Measurements from ENCODE around the gene AKAP10.
"Not testable (repeated sequence)": the region's sequence is repeated elsewhere in the genome, so short reads cannot be mapped to it uniquely, and the experiment has no call there.

The AKAP10 gene

DNA sequence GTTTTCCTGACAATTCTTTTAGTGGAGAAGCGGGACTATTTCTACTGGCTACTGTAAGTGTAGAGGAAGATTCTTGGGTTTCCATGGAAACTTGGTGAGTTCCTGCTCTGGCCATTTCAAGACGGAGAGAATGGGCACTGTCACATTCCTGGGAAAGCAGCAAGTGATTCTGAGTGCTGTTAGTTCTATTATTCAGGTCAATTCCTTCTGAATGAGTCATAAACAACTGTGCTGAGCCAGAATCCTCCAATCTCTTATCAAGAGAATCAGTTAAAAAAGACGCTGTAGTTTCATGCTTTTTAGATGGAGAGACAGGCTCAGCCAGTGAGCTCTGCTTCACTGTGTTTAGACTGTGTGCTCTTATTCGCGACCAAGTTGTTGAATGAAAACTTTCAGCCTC, 19.6 kb downstream of the AKAP10 start:
- Mint-ChIP-seq H3K9me3 (peaks cover 7% of the 10 kb centered on the region), H3K4me1 (no peaks in the 10 kb centered on the region), H3K36me3 (ENCODE audit: low read depth) (peaks cover 65% of the 10 kb centered on the region), H3K27ac (peak overlapping the region; percentile 12 to 43 (median 29)), H3K27me3 (ENCODE audit: low read depth) (no peaks in the 10 kb centered on the region), H3K4me3 (no peak overlapping the region)
- TF ChIP-seq, protein P1, sequence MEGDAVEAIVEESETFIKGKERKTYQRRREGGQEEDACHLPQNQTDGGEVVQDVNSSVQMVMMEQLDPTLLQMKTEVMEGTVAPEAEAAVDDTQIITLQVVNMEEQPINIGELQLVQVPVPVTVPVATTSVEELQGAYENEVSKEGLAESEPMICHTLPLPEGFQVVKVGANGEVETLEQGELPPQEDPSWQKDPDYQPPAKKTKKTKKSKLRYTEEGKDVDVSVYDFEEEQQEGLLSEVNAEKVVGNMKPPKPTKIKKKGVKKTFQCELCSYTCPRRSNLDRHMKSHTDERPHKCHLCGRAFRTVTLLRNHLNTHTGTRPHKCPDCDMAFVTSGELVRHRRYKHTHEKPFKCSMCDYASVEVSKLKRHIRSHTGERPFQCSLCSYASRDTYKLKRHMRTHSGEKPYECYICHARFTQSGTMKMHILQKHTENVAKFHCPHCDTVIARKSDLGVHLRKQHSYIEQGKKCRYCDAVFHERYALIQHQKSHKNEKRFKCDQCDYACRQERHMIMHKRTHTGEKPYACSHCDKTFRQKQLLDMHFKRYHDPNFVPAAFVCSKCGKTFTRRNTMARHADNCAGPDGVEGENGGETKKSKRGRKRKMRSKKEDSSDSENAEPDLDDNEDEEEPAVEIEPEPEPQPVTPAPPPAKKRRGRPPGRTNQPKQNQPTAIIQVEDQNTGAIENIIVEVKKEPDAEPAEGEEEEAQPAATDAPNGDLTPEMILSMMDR (IDR thresholded peaks at IDR 0.05; ENCODE audit: unreplicated experiment in 3 of 3), result no peak

DNA sequence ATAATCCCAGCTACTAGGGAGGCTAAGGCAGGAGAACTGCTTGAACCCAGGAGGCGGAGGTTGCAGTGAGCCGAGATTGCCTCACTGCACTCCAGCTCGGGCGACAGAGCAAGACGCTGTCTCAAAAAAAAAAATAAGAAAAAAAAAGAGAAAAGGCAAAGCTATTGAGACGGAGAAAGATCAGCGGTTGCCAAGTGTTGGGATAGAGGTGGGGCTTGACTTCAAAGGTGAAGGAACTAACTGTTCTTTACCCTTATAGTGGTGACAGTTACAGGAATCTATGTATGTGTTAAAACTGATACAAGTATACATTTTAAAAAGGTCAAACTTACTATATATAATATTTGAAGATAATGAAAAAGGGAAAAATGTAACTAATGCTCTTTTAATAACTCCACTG, 22.5 kb downstream of the AKAP10 start:
- Mint-ChIP-seq H3K9me3 (peaks cover 11% of the 10 kb centered on the region), H3K4me1 (no peaks in the 10 kb centered on the region), H3K27me3 (ENCODE audit: low read depth) (no peaks in the 10 kb centered on the region), H3K27ac (no peak overlapping the region), H3K4me3 (no peak overlapping the region), H3K36me3 (ENCODE audit: low read depth) (peaks cover 71% of the 10 kb centered on the region)
- TF ChIP-seq, protein P1 (IDR thresholded peaks at IDR 0.05; ENCODE audit: unreplicated experiment in 3 of 3), result no peak

DNA sequence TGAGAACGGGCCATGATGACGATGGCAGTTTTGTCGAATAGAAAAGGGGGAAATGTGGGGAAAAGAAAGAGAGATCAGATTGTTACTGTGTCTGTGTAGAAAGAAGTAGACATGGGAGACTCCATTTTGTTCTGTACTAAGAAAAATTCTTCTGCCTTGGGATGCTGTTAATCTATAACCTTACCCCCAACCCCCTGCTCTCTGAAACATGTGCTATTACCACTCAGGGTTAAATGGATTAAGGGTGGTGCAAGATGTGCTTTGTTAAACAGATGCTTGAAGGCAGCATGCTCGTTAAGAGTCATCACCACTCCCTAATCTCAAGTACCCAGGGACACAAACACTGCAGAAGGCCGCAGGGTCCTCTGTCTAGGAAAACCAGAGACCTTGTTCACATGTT, 26.2 kb downstream of the AKAP10 start:
- H3K4me1 Mint-ChIP-seq, result peaks cover 10% of the 10 kb centered on the region
- H3K27ac Mint-ChIP-seq; H3K4me3 Mint-ChIP-seq; H3K27me3 Mint-ChIP-seq (ENCODE audit: low read depth): not testable (repeated sequence)
- peaks cover 15% of the 10 kb centered on the region for H3K9me3 Mint-ChIP-seq
- H3K36me3 Mint-ChIP-seq (ENCODE audit: low read depth), result peaks cover 73% of the 10 kb centered on the region

DNA sequence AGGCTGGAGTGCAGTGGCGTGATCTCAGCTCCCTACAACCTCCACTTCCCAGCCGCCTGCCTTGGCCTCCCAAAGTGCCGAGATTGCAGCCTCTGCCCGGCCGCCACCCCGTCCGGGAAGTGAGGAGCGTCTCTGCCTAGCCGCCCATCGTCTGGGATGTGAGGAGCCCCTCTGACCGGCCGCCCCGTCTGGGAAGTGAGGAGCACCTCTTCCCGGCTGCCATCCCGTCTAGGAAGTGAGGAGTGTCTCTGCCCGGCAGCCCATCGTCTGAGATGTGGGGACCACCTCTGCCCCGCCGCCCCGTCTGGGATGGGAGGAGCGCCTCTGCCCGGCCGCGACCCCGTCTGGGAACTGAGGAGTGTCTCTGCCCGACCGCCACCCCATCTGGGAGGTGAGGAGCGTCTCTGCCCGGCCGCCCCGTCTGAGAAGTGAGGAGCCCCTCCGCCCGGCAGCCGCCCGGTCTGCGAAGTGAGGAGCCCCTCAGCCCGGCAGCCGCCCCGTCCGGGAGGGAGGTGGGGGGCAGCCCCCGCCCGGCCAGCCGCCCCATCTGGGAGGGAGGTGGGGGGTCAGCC, 26.9 kb downstream of the AKAP10 start:
- Mint-ChIP-seq H3K4me1 (peaks cover 10% of the 10 kb centered on the region), H3K9me3 (peaks cover 15% of the 10 kb centered on the region), H3K36me3 (ENCODE audit: low read depth) (peaks cover 66% of the 10 kb centered on the region)
- not testable (repeated sequence) for H3K27me3 Mint-ChIP-seq (ENCODE audit: low read depth); H3K4me3 Mint-ChIP-seq; H3K27ac Mint-ChIP-seq

DNA sequence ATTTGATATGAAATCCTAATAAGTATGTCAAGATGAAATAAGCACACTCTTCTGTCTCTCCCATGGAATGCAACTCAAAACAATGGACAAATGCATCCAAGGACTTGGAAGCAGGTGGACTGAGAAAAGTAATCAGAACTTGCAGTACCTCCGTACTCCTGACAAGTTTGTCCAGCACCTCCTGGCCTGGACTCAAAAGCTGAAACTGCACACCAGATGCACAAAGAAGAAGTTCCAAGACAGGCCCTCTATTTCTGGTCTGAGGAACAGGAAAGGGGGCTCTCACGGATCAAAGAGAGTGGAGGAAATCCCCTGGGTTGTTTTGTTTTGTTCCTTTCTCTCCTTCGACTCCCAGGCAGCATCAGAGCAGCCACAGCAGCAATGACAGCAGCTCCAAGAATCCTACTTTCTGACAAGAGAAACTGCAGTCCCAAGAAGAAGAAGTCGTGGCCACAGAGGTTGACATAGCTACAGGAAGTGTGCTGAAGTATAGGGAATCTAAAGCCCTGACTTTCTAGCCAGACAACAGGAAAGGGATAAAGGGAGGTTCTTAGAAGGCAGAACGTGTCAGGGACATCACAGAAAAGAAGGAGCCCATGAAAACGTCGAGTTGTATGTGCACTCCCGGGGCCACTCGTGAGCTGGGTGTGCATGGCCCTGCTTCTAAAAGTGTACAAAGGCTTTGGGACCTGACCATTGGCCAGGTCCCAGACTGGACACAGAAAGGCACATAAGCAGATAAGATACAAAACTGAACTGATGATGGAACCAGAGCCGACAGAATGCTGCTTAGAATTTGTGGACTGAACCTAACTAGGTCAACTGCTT, 29.3 kb downstream of the AKAP10 start:
- Mint-ChIP-seq H3K36me3 (ENCODE audit: low read depth) (peaks cover 64% of the 10 kb centered on the region), H3K27ac (peak overlapping the region; percentile 3 to 55 (median 16)), H3K4me3 (no peak overlapping the region), H3K4me1 (peaks cover 10% of the 10 kb centered on the region), H3K9me3 (peaks cover 10% of the 10 kb centered on the region), H3K27me3 (ENCODE audit: low read depth) (no peaks in the 10 kb centered on the region)
- TF ChIP-seq, protein P1 (IDR thresholded peaks at IDR 0.05; ENCODE audit: unreplicated experiment in 3 of 3), result no peak

DNA sequence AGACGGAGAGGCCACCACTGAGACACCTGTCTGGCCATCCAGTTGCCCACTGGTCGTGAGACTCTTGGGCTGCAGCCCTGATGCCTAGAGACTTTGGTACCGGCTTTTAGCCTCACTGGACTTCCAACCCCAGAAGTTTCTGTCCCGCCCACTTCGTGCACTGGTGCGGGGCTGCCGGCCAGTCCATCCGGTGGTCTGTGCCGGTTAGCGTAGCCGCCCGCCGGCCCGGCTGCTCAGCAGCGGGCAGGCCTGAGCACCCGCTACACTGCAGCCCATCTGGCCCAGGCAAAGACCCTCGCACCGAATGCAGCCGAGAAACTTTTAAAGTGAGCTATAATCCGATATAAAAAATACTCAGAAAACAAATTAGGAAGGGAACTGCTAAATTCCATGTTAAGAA, 30.7 kb downstream of the AKAP10 start:
- Mint-ChIP-seq H3K27me3 (ENCODE audit: low read depth) (no peaks in the 10 kb centered on the region), H3K4me3 (no peak overlapping the region), H3K9me3 (peaks cover 4% of the 10 kb centered on the region), H3K27ac (no peak overlapping the region), H3K36me3 (ENCODE audit: low read depth) (peaks cover 55% of the 10 kb centered on the region), H3K4me1 (peaks cover 10% of the 10 kb centered on the region)
- TF ChIP-seq, protein P1 (IDR thresholded peaks at IDR 0.05; ENCODE audit: unreplicated experiment in 3 of 3), result no peak
